Measurements from ENCODE around the gene GNRH2.
"Not testable (repeated sequence)": the region's sequence is repeated elsewhere in the genome, so short reads cannot be mapped to it uniquely, and the experiment has no call there.

GNRH2 gene

GRCh38 chr20:3044336-3044965, 1.0 kb downstream of the GNRH2 start:
- FAIRE-seq, result no peak

- peak; percentile 96 for FAIRE-seq
Observed at GRCh38 chr20:3045042-3045815, 1.8 kb downstream of the GNRH2 start.

- FAIRE-seq, result no peak
Observed at GRCh38 chr20:3045816-3046676, 2.6 kb downstream of the GNRH2 start, which contains the start of gene MRPS26. Gene MRPS26 (plus strand): TSS chr20:3046052. CDS start chr20:3046069, 17 bp downstream.

- FAIRE-seq, result no peak
Observed at GRCh38 chr20:3046677-3047462, 3.4 kb downstream of the GNRH2 start.

GRCh38 chr20:3047486-3048419, 4.3 kb downstream of the GNRH2 start:
- no peak for FAIRE-seq

GRCh38 chr20:3051385-3052019, 8.1 kb downstream of the GNRH2 start:
- FAIRE-seq, result no peak

GRCh38 chr20:3059489-3059888, 16.1 kb downstream of the GNRH2 start:
- no peak for FAIRE-seq

GRCh38 chr20:3064119-3064518, 20.7 kb downstream of the GNRH2 start:
- FAIRE-seq, result not testable (repeated sequence)

GRCh38 chr20:3067139-3068014, 24.0 kb downstream of the GNRH2 start:
- no peak for FAIRE-seq

GRCh38 chr20:3068075-3068474, 24.7 kb downstream of the GNRH2 start:
- FAIRE-seq, result no peak

- no peak for FAIRE-seq
Observed at GRCh38 chr20:3068986-3069900, 25.8 kb downstream of the GNRH2 start.

GRCh38 chr20:3070725-3071124, 27.3 kb downstream of the GNRH2 start:
- no peak for FAIRE-seq

GRCh38 chr20:3071266-3071609, 27.8 kb downstream of the GNRH2 start:
- FAIRE-seq, result no peak

GRCh38 chr20:3071610-3072529, 28.4 kb downstream of the GNRH2 start, which contains the start of gene OXT:
Gene OXT (plus strand): TSS chr20:3071620. CDS start chr20:3071656, 36 bp downstream.
- FAIRE-seq, result no peak

GRCh38 chr20:3072530-3073250, 29.3 kb downstream of the GNRH2 start:
- FAIRE-seq, result no peak

GRCh38 chr20:3073251-3073643, 29.8 kb downstream of the GNRH2 start:
- not testable (repeated sequence) for FAIRE-seq

- FAIRE-seq, result no peak
Observed at GRCh38 chr20:3074812-3075211, 31.4 kb downstream of the GNRH2 start.
